HG02588 (cell line): ENCODE data around the gene AMMECR1.
"Not testable (repeated sequence)": the region's sequence is repeated elsewhere in the genome, so short reads cannot be mapped to it uniquely, and the experiment has no call there.

ENCODE experiments used
- ATAC-seq: cut with Tn5 transposase; IDR thresholded peaks from one replicate; pipeline ENCODE4 v1.9.1; 2021; ENCODE audit warnings: mild to moderate bottlenecking, moderate library complexity; ENCODE audit not compliant: unreplicated experiment

AMMECR1 gene

GRCh38 chrX:110317820-110318663, at the start of gene AMMECR1:
TSS of gene AMMECR1 (minus strand) at chrX:110318085. CDS start at chrX:110318071, 14 bp downstream.
- ATAC-seq: peak; percentile 84

GRCh38 chrX:110363244-110363643, 45.4 kb upstream of the AMMECR1 start:
- no peak for ATAC-seq

DNA sequence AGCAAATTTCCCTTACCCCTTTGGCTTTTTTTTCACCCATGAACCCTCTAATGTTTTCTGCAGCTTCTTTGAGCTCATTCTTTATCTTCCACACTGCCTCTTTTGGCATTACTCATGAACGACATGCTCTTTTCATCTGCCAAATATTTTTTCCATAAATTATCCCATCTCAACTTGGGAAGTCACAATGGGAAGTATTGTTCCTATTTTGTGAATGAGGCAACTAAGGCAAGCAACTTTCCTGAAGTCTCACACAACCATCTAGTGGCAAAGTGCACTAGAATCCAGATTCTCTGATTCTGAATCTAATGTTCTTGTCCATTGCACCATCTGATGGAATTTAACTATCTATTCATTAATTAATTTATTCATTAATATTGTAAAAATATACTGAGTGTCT, 41.4 kb upstream of the AMMECR1 start:
- no peak for ATAC-seq

DNA sequence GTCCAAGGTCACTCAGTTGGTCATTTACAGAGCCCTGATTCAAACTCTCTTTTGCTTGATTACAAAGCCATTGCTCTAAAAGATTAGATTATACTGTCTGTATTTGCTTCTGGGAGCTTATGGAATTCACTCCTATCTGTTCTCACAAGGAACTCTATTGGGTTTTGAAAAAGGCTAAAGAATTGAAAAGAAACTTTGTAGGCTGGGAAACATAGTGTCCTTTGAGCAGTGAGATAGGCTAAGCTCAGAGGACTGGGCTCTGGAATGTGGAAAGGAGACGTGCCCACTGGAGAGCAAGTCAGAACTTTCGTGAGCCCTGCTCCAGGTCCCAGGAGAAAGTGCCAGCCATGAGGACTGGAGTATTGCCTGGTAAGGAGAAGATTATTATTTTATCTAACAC, 40.7 kb upstream of the AMMECR1 start, which contains the start of gene RTL9:
TSS of gene RTL9 (plus strand) at position 301 of the 400 bp plus-strand sequence. CDS start 91,770 bp downstream, outside the sequence.
- ATAC-seq: no peak

- ATAC-seq: no peak
These were observed 28.8 kb upstream of the AMMECR1 start for GRCh38 chrX:110346681-110347080.

GRCh38 chrX:110341189-110342035, 23.5 kb upstream of the AMMECR1 start:
- no peak for ATAC-seq

GRCh38 chrX:110338935-110339334, 21.1 kb upstream of the AMMECR1 start:
- no peak for ATAC-seq

DNA sequence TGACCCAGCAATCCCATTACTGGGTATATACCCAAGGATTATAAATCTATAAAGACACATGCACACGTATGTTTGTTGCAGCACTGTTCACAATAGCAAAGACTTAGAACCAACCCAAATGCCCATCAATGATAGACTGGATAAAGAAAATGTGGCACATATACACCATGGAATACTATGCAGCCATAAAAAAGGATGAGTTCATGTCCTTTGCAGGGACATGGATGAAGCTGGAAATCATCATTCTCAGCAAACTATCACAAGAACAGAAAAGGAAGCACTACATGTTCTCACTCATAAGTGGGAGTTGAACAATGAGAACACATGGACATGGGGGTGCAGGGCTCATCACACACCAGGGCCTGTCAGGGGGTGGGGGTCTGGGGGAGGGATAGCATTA, 15.6 kb upstream of the AMMECR1 start:
- not testable (repeated sequence) for ATAC-seq

DNA sequence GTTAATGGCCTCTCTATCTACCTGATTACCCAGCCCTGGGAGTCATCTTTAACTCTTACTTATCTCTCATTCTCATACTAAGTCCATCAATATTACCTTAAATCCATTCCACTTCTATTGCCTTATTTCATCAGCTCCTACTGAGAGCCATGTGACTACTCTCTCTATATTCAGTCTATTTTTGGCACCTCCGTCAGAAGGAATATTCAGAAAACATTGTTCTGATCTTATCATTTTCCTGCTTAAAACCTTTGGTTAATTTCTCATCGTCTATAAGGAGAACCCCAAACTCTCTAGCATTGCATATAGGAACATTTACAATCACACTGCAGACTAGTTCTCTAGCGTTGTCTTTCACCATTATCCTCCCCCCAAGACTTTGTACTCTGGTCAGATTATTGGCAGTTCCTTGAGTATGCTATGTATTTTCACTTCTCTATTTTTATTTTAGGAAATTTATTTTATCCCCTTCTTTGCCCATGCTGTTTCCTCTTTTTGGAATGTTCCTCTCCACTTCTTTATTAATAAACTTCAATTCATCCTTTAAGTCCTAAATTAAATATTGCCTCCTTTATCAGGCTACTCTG, 13.7 kb upstream of the AMMECR1 start:
- no peak for ATAC-seq

- ATAC-seq: not testable (repeated sequence)
These were observed 10.7 kb upstream of the AMMECR1 start for GRCh38 chrX:110328613-110329012.

DNA sequence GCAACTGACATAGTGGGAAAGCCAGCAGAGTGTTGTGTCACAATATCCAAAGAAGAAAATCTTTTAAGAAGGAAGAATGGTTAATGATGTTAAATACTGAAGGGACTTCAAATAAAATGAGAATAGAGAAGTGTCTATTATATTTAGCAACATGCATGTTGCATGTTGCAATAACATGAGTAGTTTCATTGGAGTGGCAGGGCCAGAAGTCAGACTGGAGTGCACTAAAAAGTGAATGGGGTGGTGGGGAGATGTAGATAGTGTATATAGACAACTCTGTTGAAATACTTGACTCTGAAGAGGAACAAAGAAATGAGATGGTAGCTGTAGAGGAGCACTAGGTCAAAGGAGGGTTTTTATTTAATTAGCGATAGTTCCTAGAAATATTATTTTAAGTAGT, 9.5 kb upstream of the AMMECR1 start:
- ATAC-seq: no peak

- no peak for ATAC-seq
These were observed 8.8 kb upstream of the AMMECR1 start for GRCh38 chrX:110326712-110327111.

DNA sequence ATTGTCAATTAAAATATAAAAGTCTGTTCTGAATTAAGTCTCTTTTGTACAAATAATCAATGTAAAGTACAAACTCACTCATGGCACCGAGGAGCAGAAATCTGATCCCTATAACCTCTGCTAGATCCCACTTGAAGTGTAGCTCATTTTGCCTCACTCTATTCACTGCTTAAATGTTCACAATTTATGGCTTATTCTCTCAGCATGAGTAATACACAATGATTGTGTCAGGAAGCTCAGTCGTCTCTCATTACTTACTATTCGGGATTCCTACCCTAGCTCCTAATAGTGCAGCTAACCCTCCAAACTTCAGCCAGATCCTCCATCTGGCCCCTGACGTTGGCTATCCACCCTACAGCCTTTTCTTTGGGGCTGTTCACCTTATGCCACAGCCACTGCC, 4.7 kb upstream of the AMMECR1 start:
- ATAC-seq: no peak

DNA sequence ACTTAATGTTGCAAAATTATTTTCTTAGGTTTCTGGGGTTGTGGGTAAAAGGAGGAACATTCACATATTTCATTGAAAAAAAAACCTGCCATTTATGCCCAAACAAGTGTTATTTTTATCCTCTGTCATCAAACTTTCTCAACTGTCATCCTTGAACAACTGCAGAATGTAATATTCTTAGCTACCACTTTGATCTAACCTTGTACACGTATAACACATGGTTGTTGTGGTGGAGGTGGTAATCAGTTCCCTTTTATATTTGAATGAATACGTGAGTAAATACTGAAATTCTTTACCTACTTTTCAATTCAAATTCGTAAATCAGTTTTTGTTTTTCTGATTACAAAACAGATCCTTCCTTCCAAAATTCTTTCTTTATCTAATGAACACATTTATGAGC, 3.8 kb upstream of the AMMECR1 start:
- no peak for ATAC-seq

DNA sequence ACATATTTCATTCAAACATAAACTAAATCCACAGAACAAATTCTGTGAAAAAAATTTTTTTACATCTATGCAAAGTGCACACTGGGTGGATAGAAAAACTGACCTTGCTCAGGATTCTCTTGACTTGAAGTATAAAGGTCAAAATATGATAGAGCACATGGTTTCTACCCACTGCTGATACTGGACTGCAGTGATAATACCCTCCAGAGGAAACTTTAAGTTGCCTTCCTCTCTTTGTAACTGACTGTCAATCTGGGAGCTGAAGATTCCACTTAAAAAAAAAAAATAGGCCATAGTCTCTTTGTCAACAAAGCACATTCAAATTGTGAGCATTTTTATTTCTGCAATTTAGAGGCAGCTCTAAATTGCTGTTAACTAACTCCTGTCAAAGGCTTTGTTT, 3.2 kb upstream of the AMMECR1 start:
- ATAC-seq: no peak

GRCh38 chrX:110320381-110320987, 2.6 kb upstream of the AMMECR1 start:
- ATAC-seq: no peak

DNA sequence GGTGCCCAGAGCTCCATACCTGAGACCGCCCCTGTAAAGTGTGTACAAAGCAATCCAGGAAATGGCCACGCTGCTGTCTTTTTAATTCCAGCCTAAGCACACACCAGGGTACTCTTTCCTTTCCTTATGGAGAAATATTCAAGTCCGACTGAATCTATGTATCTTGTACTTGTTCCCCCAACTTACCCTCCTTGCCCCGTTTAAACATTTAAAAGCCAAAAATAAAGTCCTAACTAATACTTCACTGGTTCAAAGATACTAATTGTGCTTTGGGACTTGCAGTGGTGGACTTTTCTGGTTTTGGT, 731 bp upstream of the AMMECR1 start:
- ATAC-seq: peak; percentile 26

DNA sequence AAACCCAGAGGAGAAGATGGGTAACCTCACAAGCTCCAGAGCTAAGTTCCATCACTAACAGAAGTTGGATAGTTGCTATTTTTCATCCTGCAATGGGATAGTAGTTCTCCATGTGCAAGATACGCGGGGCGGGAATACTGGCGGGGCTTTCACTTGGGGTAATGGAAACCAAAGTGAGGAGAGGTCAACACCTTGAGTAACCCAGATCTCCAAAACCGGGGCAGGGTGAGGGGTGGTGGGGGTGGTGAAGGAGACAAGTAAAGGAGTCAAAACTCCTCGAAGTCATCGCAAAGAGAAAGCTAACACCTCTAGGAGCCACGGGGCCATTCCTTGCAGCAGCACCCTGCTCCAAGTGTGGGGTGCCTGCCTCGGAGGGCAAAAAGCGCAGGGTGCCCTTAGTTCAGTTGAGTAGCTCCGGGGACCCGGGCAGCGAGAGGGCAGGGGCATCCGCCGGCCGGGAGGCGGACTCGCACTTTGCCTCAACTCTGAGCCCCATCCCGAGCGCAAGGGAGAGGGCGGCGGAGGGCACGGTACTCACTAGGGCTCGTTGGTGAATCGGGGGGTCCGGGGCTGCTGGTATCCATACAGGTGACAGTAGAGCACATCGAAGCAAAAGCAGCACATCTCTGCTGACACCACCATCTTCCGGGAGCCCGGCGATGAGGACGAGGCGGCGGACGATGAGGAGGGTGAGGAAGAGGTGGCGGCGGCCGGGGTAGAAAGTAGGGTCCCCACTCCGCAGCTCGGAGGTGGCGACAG, 645 bp downstream of the AMMECR1 start:
- ATAC-seq: peak; percentile 9

DNA sequence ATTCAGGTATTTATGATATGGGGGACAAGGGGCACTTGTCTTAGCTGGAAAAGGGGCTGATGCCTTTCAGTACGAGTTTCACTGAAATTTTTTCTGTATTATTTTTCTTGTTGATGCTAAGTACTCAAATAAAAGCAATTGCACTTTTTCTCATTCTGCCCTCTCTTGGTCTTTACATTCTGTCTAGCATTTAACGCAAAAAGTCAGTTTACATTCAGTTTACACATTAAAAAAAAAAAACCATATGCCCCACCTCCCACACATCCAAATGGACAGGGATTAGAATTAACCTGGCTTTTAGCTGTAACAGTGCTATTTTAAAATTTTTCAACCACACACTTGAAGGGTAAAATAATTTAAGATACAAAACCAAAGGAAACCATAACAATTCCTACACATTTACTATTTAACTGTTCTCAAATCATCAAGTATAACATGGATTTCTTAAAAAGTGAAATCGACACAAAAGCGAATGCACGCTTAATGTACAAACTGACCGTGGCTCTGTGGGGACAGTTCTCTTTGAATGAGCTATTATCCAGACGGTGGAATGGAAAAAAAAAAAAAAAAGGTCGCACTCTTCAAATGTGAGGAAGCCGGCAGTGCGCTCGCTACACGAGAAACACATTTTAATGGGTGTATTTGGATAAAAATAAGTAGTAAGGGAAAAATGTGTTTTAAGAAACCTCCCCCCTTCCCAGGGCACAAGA, 1.4 kb downstream of the AMMECR1 start:
- no peak for ATAC-seq

- no peak for ATAC-seq
These were observed 2.3 kb downstream of the AMMECR1 start for GRCh38 chrX:110315551-110315950.
